NCI-H187 treated with DMSO at 0.1 percent for 48 hours (cell line): ENCODE measurements around the gene SETDB1.

Experiments used
- DNase-seq: peaks from one replicate; lab custom pipeline; 2025; lab: John Stamatoyannopoulos, UW

The SETDB1 gene

DNA sequence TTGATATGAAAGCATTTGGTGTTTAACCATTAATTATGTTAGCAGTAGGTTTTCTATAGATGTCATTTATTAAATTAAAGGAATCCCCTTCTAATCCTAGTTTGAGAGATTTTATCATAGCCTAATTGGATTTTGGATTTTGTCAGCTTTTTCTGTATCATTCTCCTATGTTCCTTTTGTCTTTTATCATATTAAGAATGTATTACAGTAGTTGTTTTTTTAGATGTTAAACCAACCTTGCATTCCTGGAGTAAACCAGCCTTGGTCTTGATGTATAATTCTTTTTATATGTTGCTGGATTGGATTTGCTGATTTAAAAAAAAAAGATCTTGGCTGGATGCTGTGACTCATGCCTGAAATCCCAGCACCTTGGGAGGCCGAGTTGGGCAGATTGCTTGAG, 5.6 kb downstream of the SETDB1 start:
- no peak for DNase-seq

DNA sequence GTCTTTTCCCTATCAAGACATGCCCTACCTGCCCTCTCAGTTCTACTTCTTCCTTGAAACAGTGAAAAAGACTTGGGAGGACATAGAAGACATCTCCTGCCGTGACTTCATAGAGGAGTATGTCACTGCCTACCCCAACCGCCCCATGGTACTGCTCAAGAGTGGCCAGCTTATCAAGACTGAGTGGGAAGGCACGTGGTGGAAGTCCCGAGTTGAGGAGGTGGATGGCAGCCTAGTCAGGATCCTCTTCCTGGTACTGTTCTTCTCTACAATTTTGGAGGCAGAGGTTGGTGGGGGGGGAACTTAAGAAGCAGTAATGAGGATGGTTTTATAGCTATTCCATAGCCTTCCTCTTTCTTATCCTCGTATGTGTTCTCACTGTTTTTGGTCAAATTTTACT, 18.7 kb downstream of the SETDB1 start:
- no peak for DNase-seq

DNA sequence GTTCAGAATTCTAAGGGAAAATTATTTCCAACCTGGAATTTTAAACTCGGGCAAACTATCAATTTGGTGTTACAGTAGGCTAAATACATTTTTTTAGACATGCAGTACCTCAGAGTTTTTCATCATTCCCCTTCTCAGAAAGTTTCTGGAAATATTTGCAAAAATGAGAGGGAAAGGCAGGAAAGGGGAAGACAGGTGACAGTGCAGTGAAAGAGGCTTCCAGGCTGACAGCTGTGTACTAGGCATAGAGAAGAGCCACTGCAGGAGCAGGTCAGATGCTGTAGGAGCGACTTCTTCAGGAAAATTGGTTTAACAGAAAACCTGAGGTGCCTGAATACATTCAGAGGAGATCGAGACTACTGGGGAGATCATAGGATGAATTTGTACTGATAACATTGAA, 28.5 kb downstream of the SETDB1 start:
- DNase-seq, result no peak

DNA sequence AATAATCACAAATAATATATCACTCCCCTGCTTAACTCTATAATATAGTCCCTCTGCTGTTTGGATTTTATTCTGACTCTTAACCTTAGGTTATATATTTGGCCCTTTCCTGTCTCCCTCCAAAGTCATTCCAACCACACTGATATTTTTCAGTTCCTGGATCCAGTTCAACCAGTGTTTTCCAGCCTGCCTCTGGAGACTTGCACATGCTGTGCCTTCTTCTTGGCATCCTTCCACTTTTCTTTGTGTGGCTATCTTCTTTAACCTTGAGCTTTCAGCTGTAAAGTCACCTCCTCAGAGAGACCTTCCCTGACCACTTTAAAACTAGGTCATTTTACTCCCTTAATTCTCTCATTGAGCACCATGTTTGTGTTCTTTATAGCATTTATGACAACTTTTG, 29.1 kb downstream of the SETDB1 start:
- DNase-seq, result no peak

DNA sequence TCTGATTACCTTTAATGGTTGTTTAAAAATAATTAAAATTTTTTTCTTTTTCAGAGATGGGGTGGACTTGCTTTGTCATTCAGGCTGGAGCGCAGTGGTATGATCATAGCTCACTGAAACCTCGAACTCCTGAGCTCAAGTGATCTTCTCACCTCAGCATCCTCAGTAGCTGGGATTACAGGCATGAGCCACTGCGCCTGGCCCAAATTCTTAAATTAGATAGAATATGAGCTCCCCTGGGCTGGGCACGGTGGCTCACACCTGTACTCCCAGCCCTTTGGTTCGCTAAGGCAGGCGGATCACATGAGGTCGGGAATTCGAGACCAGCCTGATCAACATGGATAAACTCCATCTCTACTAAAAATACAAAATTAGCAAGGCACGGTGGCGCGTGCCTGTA, 31.5 kb downstream of the SETDB1 start:
- no peak for DNase-seq

DNA sequence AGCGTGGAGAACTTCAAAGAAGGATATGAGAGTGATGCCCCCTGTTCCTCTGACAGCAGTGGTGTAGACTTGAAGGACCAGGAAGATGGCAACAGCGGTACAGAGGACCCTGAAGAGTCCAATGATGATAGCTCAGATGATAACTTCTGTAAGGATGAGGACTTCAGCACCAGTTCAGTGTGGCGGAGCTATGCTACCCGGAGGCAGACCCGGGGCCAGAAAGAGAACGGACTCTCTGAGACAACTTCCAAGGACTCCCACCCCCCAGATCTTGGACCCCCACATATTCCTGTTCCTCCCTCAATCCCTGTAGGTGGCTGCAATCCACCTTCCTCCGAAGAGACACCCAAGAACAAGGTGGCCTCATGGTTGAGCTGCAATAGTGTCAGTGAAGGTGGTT, 34.5 kb downstream of the SETDB1 start:
- DNase-seq, result no peak

DNA sequence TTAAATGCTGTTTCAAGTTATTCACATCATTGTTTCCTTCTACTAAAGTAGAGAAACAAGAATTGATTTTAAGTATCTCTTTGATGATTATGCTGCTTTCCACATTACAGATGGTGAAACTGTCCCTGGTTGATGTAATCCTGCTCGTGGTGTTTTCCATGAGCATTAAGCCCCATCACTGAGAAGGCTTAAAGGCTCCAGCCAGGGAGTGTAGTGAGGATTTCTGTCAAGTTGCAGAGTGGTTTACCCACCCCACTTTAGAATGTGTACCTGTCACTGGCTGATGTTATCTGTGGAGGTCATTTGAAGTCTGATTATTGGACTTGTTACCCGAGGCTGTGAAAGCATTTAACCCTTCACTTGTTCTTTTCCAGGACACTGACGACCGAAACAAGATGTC, 35.6 kb downstream of the SETDB1 start:
- no peak for DNase-seq

DNA sequence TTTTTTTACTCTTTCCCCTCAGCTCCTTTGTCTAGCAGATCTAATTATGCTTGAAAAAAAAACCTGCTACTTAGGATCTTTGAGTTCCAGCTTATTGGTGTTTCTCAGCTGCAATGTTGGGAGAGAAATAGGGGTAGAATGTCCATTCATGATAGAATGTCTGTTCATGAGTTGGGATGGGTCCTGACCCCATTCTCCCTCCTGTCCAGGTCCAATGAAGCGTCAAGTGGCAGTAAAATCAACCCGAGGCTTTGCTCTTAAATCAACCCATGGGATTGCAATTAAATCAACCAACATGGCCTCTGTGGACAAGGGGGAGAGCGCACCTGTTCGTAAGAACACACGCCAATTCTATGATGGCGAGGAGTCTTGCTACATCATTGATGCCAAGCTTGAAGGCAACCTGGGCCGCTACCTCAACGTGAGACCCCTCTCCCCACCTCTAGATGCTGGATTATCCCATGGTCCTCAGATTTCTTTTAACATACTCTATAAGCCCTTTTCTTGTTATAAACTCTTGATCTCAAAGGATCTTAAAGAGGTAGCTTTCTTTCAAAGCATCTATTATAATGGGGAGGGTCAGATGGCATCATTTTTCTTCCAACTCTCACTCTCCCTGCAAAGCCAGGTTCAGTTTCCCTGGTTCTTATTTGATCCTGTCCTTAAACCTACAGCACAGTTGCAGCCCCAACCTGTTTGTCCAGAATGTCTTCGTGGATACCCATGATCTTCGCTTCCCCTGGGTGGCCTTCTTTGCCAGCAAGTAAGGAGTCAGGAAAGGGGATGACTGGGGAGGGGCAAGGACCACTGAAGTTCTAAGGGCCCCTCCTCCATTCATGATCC, 37.4 kb downstream of the SETDB1 start:
- no peak for DNase-seq

DNA sequence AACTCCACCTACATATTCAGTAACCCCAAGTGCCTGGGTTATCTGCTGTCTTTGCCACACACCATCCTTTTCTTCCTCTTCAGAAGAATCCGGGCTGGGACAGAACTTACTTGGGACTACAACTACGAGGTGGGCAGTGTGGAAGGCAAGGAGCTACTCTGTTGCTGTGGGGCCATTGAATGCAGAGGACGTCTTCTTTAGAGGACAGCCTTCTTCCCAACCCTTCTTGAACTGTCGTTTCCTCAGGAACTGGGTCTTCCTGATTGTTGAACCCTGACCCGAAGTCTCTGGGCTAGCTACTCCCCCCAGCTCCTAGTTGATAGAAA, 38.0 kb downstream of the SETDB1 start:
- DNase-seq, result no peak

DNA sequence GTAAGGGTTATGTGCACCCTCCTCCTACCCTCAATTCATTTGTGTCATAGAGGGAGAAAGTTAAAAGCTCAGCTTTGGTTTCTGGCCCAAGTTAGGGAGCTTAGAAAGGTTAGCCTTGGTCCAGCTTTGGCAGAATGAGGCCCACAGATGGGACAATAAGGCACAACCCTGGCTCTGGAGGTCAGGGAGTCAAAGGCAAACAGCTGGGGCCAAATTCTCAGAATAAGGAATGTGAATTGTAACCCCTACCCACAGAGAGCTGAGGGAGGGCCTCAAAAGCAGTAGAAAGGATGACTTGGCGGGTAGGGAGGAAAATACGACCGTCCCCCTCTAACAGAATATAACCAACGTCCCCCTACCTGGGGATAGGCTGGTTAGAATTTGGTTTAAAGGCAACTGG, 39.4 kb downstream of the SETDB1 start:
- no peak for DNase-seq

DNA sequence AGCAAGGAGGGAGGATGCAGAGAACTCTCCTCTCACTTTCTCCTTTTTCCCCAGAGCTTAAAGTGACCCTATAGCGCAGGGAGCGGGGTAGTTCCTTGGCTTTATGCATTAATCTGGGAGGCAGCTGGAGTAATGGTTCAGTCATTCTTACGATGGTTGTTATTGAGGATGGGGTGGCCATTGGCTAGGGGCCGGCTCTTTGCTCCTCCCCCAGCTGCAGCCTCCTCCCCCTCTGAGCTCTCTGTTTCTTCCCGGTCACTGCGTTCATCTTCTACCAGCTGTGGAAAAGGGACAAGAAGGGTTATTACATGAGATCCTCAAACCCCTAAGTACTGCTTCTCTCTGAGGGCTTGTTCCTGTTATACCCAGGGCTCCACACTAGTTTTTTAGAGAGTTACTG, 39.8 kb downstream of the SETDB1 start:
- DNase-seq, result no peak

DNA sequence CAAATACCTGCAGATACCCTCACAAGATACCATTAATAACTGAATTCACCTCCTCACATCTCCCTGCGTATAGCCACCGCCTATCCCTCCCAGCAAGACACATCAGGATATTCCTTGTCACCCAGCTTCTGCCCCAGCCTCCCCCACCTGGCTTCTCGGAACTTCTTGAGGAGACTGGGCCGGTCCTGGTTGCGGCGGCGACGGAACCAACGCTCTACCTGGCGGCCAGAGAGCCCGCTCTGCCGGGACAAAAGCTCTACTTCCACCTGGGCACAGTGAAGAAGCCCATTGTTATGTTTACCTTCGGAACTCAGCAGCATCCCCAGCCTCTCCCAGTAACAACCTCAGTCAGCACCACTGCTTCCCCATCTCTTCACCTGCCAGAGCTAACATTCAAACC, 41.8 kb downstream of the SETDB1 start:
- no peak for DNase-seq

DNA sequence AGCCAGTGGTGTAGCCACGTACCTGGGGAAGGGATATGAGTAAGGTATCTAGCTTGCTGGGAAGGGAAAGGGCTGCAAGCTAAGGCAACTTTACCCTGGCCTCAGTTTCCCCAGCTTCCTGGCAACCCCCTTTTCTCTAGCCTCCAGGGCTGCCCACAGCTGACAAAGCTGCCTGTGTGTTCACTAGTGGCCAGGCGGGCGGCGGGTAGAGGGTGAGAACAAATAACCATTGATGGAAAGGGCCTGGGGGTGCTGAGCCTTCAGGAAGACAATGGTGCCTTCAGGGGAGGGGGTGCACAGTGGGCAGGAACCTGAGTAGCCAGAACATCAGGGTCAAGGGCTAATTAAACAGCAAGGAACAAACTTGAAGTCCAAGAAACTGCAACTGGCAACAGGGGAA, 42.3 kb downstream of the SETDB1 start:
- DNase-seq, result no peak

DNA sequence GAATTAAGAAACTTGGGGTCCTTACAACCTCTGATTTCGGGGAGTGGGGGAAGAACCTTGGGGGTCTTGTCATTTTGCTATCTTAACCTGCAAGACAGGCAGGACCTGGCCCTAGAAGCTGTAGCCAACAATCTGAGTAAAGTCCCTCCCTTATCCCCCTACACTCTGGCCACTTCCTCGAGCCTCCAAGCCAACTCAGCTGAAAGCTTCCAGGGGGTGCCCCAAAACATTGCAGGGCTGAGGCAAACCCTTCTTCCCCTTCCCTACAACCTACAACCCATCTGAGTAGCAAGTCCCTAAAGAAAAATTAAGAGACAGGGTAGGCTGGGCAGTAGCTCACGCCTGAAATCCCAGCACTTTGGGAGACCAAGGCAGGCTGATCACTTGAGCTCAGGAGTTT, 43.5 kb downstream of the SETDB1 start:
- DNase-seq, result no peak

DNA sequence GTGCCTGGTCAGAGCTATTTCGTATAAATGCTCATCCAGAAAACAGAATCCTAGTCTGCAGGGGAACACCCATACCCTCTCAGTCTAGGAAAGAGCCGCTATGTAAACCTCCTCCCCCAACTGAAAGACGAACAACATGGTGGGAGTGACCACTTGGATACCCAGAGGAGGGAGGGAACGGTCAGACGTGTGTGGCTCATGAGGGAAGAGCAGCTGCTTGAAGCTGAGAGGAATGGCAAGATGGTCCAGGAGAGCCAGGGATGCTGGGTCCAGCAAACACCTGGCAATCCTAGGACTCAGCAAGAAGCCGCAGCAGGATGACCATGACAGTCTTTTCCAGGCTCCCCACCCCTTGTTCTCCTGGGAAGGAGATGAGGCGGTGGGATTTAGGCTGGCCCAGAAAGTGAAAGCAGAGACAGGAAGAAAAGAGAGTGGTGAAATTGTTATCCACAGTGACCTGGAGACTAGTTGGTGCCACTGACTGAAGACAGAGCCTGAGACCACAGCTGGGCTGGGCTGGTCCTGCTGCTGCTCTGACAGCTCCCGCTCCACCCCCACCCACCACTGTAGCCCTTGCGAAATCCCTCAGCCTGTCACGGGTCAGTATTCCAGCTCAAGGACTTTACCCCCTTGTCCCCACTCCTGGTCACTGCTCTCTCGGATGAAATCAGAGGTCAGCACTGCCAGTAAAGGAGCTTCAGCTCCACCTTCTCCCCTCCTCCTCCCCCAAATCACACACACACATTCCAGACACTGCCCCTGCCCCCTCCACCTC, 44.8 kb downstream of the SETDB1 start:
- no peak for DNase-seq

DNA sequence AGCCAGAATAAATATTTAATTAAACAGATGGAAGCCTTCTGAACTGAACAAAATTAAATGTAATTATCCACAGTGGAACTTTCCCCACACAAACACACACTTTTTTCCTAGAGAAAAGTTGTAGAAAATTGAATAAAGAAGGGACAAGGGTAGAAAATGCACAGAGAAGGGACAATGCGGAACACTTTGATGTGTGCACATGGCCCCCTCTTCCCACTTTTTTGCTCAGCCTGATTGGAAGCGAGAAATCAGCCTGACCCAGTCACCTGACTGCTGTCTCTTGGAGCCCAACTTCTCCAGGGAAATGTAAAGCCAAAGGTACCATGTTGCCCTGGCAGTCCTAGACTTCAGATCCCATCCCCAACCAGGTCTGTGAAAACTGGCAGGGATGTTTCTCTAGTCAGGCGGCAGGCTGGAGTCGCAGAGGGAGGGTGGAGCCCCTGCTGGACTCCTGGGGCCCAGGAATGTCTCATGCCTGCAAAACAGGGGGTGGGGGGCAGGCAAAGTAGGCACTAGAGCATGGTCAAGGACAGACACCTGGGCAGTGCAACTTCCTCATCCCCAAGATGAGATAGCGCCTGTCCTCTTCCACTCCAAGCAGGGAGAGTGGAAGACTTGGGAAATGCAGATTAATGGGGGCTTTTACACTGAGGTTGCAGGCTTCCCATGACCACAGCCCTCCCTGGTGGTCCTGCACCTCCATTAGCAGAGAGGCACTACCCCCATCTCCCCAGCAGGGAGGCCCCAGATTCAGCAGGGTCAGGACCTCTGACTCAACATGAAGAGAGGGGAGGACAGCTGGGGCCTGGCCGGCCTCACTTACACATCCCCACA, 45.6 kb downstream of the SETDB1 start:
- no peak for DNase-seq

DNA sequence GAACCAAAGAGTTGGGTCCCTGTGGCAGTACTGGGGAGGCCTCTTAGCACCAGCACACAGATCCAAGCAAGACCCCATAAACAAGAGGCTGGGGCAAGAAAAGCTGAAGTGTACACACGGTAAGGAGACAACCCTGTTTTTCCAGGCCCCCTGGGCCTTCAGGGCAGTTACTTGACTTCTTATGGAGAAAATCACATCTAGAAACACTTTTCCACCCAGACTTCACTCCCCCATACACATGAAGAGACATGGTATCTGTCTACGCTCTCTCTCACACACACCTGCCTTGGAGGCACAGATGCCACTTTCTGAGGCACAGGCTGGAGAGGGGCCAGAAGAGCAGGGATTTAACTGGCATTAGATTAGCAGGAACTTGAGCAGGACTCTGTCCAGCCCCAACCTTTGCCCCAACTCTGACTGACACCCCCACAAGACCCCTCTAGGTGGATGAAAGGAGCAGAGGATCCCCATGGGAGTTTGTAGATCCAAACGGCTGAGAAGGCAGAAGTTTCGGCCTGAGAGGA, 46.3 kb downstream of the SETDB1 start:
- DNase-seq, result no peak

DNA sequence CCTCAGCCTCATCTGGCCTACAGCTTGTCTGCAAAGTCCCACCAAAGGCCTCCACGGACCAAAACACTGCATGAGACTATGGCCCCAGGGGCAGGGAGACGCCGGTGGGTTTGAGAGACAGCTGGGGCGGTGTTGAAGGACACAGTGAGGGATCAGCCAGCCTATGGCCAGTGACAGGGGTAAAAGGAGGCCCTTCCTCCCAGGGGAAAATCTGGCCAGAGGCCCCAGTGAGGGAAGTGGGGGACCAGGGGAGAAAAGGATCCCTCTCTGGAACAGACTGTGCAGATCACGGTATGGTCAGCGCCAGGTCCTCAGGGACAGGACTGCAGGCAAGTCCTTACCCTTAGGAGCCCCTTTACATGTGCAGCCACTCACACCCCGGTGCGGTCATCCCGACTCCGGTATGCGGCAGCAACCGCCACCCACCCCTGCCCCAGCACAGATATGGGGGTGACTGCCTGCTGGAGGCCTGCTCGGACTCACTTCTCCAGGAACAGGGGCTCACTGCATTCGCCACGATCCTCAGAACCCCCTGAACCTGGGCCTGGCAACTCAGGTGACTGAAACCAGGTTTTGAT, 47.2 kb downstream of the SETDB1 start:
- DNase-seq, result no peak

DNA sequence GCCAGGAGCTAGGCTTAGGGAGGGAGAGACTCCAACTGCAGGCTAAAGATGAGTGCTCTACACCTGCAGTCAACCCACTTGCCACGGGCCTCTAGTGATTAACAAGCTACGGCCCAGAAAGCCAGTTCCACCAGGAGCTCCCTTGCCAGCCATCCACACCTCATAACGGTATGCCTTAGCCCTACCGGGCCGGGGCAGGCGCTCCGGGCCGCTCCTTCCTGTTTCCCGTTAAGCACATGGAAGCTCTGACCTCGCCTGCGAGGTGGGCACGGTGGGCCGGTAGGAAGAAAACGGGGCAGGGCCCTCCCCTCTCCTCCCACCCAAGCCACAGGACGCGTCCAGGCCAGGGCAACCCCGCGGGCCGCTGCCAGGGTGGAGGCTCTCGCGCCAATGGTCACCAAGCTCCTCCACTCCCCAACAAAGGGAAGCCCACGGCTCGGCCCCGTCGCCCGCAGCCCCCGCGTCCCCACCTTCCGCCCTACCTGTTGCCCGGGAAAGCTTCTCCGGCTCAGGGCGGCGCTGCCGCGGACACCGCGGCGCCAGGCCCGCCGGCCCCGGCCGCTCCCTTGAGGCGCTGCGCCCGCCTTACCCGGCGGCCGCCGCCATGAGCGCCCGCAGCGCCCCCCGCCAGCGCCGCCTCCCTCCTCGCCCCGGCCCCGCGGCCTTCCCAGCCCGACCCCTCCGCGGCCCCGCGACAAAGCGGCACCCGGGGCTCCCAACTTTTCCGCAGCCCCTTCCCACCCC, 47.8 kb downstream of the SETDB1 start:
- no peak for DNase-seq

DNA sequence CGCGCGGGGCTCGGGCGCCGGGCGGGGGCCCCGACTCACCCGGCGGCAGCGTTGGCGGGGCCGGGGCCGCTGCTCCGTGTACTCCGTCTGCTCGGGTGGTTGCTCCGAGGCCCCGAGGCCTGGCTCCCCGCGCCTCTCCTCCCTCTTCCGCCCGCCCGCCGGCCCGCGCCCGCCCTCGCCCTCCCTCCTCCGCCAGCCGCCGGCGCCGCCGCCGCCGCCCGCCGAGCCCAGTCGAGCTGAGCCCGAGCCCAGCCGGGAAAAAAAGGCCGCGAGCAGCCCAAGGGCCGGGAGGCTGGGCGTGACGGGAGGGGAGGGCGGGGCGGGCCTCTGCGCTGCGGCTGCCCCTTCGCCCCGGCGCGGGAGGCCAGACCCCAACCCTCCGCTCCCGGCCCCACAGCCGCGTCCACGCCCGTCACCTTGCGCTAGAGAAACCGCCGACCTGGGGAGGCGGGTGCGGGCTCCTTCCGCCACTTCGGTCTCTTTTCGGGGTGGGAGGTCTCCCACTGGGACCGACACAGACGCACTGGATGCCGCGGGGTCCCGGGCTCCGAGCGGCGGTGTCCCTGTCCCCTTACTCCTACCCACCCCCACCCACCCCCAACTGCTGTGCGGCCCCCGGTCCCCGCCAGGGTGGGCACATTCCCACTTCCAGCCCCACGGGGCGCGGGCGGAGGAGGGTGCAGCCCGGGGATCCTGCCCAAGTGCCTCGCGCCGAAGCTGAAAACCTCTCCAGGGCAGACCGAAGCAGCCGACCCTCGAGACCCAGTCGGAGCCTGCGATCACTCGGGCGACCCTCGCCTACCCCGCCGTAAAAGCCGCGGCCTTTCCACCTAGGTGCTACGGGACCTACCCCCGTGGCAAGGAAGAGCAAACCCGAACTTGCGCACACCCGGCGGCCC, 48.7 kb downstream of the SETDB1 start, which contains the start of gene CERS2:
Gene CERS2, minus strand, starts transcription at position 256 of the 899 bp plus-strand sequence. CDS start 5,745 bp downstream, outside the sequence.
- DNase-seq, result no peak
